NCI-H2171 treated with DMSO at 0.1 percent for 48 hours (cell line): Measurements from ENCODE around the gene FLNC.

Experiments
- DNase-seq: peaks from one replicate; lab custom pipeline; 2025; lab: John Stamatoyannopoulos, UW

The FLNC gene

GRCh38 chr7:128879939-128880746, 49.9 kb downstream of the FLNC start:
- DNase-seq: peak; percentile 64

- DNase-seq: no peak
These were observed 50.7 kb downstream of the FLNC start for GRCh38 chr7:128880791-128881457.

GRCh38 chr7:128881458-128882125, 51.4 kb downstream of the FLNC start:
- no peak for DNase-seq

GRCh38 chr7:128882134-128882533, 51.9 kb downstream of the FLNC start:
- DNase-seq: no peak

- peak; percentile 64 for DNase-seq
These were observed 53.6 kb downstream of the FLNC start for GRCh38 chr7:128883622-128884448.

- DNase-seq: no peak
These were observed 54.6 kb downstream of the FLNC start for GRCh38 chr7:128884561-128885369.

GRCh38 chr7:128885370-128886187, 55.4 kb downstream of the FLNC start:
- DNase-seq: no peak

GRCh38 chr7:128886391-128887168, 56.4 kb downstream of the FLNC start:
- peak; percentile 3 for DNase-seq

GRCh38 chr7:128887169-128888038, 57.2 kb downstream of the FLNC start:
- no peak for DNase-seq

- no peak for DNase-seq
These were observed 58.0 kb downstream of the FLNC start for GRCh38 chr7:128888039-128888755.

GRCh38 chr7:128888756-128889095, 58.5 kb downstream of the FLNC start:
- DNase-seq: no peak

GRCh38 chr7:128889121-128889520, 58.9 kb downstream of the FLNC start:
- DNase-seq: no peak

- no peak for DNase-seq
These were observed 60.3 kb downstream of the FLNC start for GRCh38 chr7:128890306-128891109.

- peak; percentile 33 for DNase-seq
These were observed 61.1 kb downstream of the FLNC start for GRCh38 chr7:128891110-128891941.

GRCh38 chr7:128891942-128892269, 61.7 kb downstream of the FLNC start:
- DNase-seq: no peak

GRCh38 chr7:128892521-128893250, 62.5 kb downstream of the FLNC start:
- no peak for DNase-seq
